Panc1 (cell line): Measurements from ENCODE around the gene SPINK4. TPM values are rescaled to one million over a fixed set of nuclear protein-coding genes. Genes with fewer than 3 reads are reported as not detected.

Experiments used
- ATAC-seq: fragments of 200-7000 bp; cut with Tn5 transposase; 2 replicates; pipeline ENCODE4 v1.9.1; 2020; ENCODE audit warnings: mild to moderate bottlenecking, moderate library complexity
- BruUV-seq: library from RNA; stranded (reverse); fragments of 400-500 nt; replicated peaks from 2 replicates; lab custom pipeline; 2021; lab: Mats Ljungman, UMichigan
- CTCF ChIA-PET: fragments of 300-600 bp; sonication (Branson Sonifier 250); formaldehyde crosslinking; loops from one replicate; lab custom pipeline; 2022; ENCODE audit warnings: antibody characterized with exemption; lab: Charles Lee
- POLR2A ChIA-PET: fragments of 300-600 bp; sonication (Branson Sonifier 250); formaldehyde crosslinking; loops from one replicate; lab custom pipeline; 2022; ENCODE audit warnings: antibody characterized with exemption; lab: Charles Lee
- DNase-seq: peaks from one replicate; pipeline ENCODE4 v3.0.0-alpha.2; 2010; ENCODE audit warnings: low read depth, low spot score
- H3K27ac ChIP-seq: 2 replicates; pipeline ENCODE4 v1.5.1; 2011; ENCODE audit warnings: mild to moderate bottlenecking, low read length, inconsistent platforms
- H3K27me3 ChIP-seq: fragments of 200-500 bp; sonication (Bioruptor generic); 2 replicates; pipeline ENCODE4 v1.6.0; 2014; ENCODE audit warnings: low read length, inconsistent platforms; ENCODE audit not compliant: control insufficient read depth, insufficient read depth
- H3K36me3 ChIP-seq: fragments of 200-500 bp; sonication (Bioruptor generic); 2 replicates; pipeline ENCODE4 v1.5.1; 2014; ENCODE audit warnings: inconsistent platforms, mild to moderate bottlenecking, low read length, moderate library complexity; ENCODE audit not compliant: control insufficient read depth, insufficient read depth
- H3K4me1 ChIP-seq: 2 replicates; pipeline ENCODE4 v1.5.1; 2011; ENCODE audit warnings: inconsistent platforms, mild to moderate bottlenecking, low read length, moderate library complexity; ENCODE audit not compliant: control insufficient read depth, insufficient read depth
- H3K4me3 ChIP-seq, 2 experiments: 2 replicates each; pipeline ENCODE4 v1.5.1; 2011 to 2012; ENCODE audit warnings: low read depth in 2 of 2, low read length in 2 of 2, mild to moderate bottlenecking in 2 of 2, inconsistent platforms in 1 of 2, moderate library complexity in 1 of 2
- H3K9me3 ChIP-seq: fragments of 200-500 bp; sonication (Bioruptor generic); 2 replicates; pipeline ENCODE4 v1.5.1; 2014; ENCODE audit warnings: low read depth, mild to moderate bottlenecking, inconsistent platforms, low read length, moderate library complexity; ENCODE audit not compliant: control insufficient read depth, insufficient read depth
- CTCF ChIP-seq: fragments of 450-650 bp; IDR thresholded peaks from 2 replicates; pipeline ENCODE4 v1.5.1; 2017; ENCODE audit warnings: mild to moderate bottlenecking
- POLR2AphosphoS5 ChIP-seq: IDR thresholded peaks from 2 replicates; pipeline ENCODE4 v1.6.1; 2012; ENCODE audit warnings: mild to moderate bottlenecking, low read depth, low read length, moderate library complexity
- REST ChIP-seq, 2 experiments: IDR thresholded peaks; 2 replicates each; pipeline ENCODE4 v1.6.1; 2011 to 2012; ENCODE audit warnings: low read depth in 2 of 2, control low read depth in 1 of 2, low read length in 1 of 2, mild to moderate bottlenecking in 1 of 2, moderate library complexity in 1 of 2; ENCODE audit not compliant: insufficient read depth in 1 of 2
- SIN3A ChIP-seq: IDR thresholded peaks from 2 replicates; pipeline ENCODE4 v1.6.1; 2012; ENCODE audit warnings: low read depth, mild to moderate bottlenecking, low read length, moderate library complexity, borderline replicate concordance; ENCODE audit not compliant: insufficient read depth
- TCF7L2 ChIP-seq: IDR thresholded peaks from 2 replicates; pipeline ENCODE4 v1.6.1; 2011; ENCODE audit warnings: mild to moderate bottlenecking, low read depth, low read length, inconsistent platforms
- in situ Hi-C: cut with HindIII; loops from 2 replicates; pipeline ENCODE4 v1.10.0; 2016; ENCODE audit warnings: low sequenced_read_pairs, low pct_unique_long_range_greater_than_20kb
- intact Hi-C: fragments of 100-400 bp; cut with micrococcal nuclease; formaldehyde crosslinking; loops from one replicate; pipeline ENCODE4 v1.10.0; 2022; ENCODE audit not compliant: unreplicated experiment
- total RNA-seq: library from RNA; stranded (reverse); gene quantifications from one replicate; pipeline ENCODE4 v1.2.1, GENCODE V29; 2021; ENCODE audit not compliant: unreplicated experiment

SPINK4 gene
- total RNA-seq, 1 experiment from 2014 or later: not detected

- in situ Hi-C loops (no loop called here), intact Hi-C loops (no loop called here)
- H3K4me3 ChIP-seq: no peak overlapping the region
- no TSS peak for BruUV-seq
- peaks cover 2% of the 10 kb centered on the region; the same call in 1 of the 2 replicates for H3K27me3 ChIP-seq
- POLR2A ChIA-PET: no interaction called here
- H3K9me3 ChIP-seq: no peaks in the 10 kb centered on the region
- H3K27ac ChIP-seq: no peak overlapping the region
- TF ChIP-seq CTCF: no peak
- no peak for TF ChIP-seq POLR2AphosphoS5
- no peak for TF ChIP-seq TCF7L2
- TF ChIP-seq SIN3A: no peak
- TF ChIP-seq REST (IDR thresholded peaks at IDR 0.05; ENCODE audit: insufficient read depth in 1 of 2, low read depth in 2 of 2, low read length in 1 of 2): no peak
- no peak for ATAC-seq
- no peaks in the 10 kb centered on the region for H3K4me1 ChIP-seq
- CTCF ChIA-PET: interaction anchor here (0.6 kb wide), 1 partner anchor 29 kb away, joined by 3 read pairs; no protein-coding TSS in a partner anchor
- DNase-seq: no peak
- H3K36me3 ChIP-seq: no peaks in the 10 kb centered on the region
Measured at GRCh38 chr9:33197279-33198152, 42.5 kb upstream of the SPINK4 start.

GRCh38 chr9:33198165-33198564 lies 41.8 kb upstream of the SPINK4 start:
- TF ChIP-seq REST (IDR thresholded peaks at IDR 0.05; ENCODE audit: insufficient read depth in 1 of 2, low read depth in 2 of 2, low read length in 1 of 2): no peak
- TF ChIP-seq TCF7L2: no peak
- Histone ChIP-seq H3K4me1 (no peaks in the 10 kb centered on the region), H3K27ac (no peak overlapping the region), H3K36me3 (no peaks in the 10 kb centered on the region), H3K27me3 (peaks cover 2% of the 10 kb centered on the region; the same call in 1 of the 2 replicates), H3K9me3 (no peaks in the 10 kb centered on the region), H3K4me3 (no peak overlapping the region)
- no peak for DNase-seq
- ChIA-PET POLR2A (no interaction called here), CTCF (no interaction called here)
- no TSS peak for BruUV-seq
- intact Hi-C loops: no loop called here
- ATAC-seq: no peak
- in situ Hi-C loops: no loop called here
